Keratinocyte (primary cell): ENCODE results near the gene CLHC1. TPM values are rescaled to one million over a fixed set of nuclear protein-coding genes. Genes with fewer than 3 reads are reported as not detected.

Experiments
- DNase-seq: peaks from one replicate; pipeline ENCODE4 v3.0.0-alpha.2; 2011; ENCODE audit warnings: low read depth, missing footprints, low spot score
- FAIRE-seq: peaks from 2 replicates; lab custom pipeline; 2011; peaks lifted over from hg19 to GRCh38; lab: Jason Lieb, UNC
- H2AFZ ChIP-seq: 2 replicates; pipeline ENCODE4 v1.6.0; 2012; ENCODE audit warnings: low read length, control low read depth, inconsistent platforms; ENCODE audit not compliant: control insufficient read depth
- H3K27ac ChIP-seq: 2 replicates; pipeline ENCODE4 v1.5.1; 2011; ENCODE audit warnings: low read length; ENCODE audit not compliant: control insufficient read depth, insufficient read depth
- H3K27me3 ChIP-seq: 3 replicates; pipeline ENCODE4 v1.6.0; 2011; ENCODE audit warnings: low read length; ENCODE audit not compliant: control insufficient read depth, insufficient read depth; ENCODE audit errors: extremely low read depth
- H3K36me3 ChIP-seq, 2 experiments: 2 replicates in 1 of 2; 3 replicates in 1 of 2; pipeline ENCODE4 v1.5.1; 2011; ENCODE audit warnings: low read length in 2 of 2, mild to moderate bottlenecking in 1 of 2; ENCODE audit not compliant: control insufficient read depth in 2 of 2, insufficient read depth in 2 of 2; ENCODE audit errors: extremely low read depth in 1 of 2
- H3K4me1 ChIP-seq: 3 replicates; pipeline ENCODE4 v1.5.1; 2011; ENCODE audit warnings: low read length; ENCODE audit not compliant: control insufficient read depth, insufficient read depth; ENCODE audit errors: extremely low read depth
- H3K4me2 ChIP-seq: 3 replicates; pipeline ENCODE4 v1.6.0; 2011; ENCODE audit warnings: low read depth, low read length; ENCODE audit not compliant: control insufficient read depth, insufficient read depth; ENCODE audit errors: extremely low read depth
- H3K4me3 ChIP-seq, 3 experiments: fragments of 200-600 bp in 1 of 3; sonication (generic) in 1 of 3; 2 replicates in 2 of 3; 3 replicates in 1 of 3; pipeline ENCODE4 v1.5.1; 2011 to 2016; ENCODE audit warnings: low read length in 3 of 3, mild to moderate bottlenecking in 3 of 3, control low read depth in 2 of 3, inconsistent platforms in 1 of 3, low read depth in 1 of 3, mixed read lengths in 1 of 3, mixed run types in 1 of 3, moderate library complexity in 1 of 3; ENCODE audit not compliant: control insufficient read depth in 2 of 3, insufficient read depth in 2 of 3; ENCODE audit errors: extremely low read depth in 1 of 3
- H3K79me2 ChIP-seq: 2 replicates; pipeline ENCODE4 v1.6.0; 2012; ENCODE audit warnings: low read length; ENCODE audit not compliant: control insufficient read depth, insufficient read depth
- H3K9ac ChIP-seq: 3 replicates; pipeline ENCODE4 v1.6.0; 2011; ENCODE audit warnings: low read length; ENCODE audit not compliant: control insufficient read depth, insufficient read depth; ENCODE audit errors: extremely low read depth
- H3K9me1 ChIP-seq: 3 replicates; pipeline ENCODE4 v1.6.0; 2011; ENCODE audit warnings: low read length; ENCODE audit not compliant: control insufficient read depth, insufficient read depth; ENCODE audit errors: extremely low read depth
- H3K9me3 ChIP-seq: 2 replicates; pipeline ENCODE4 v1.5.1; 2012; ENCODE audit warnings: low read depth, low read length; ENCODE audit not compliant: control insufficient read depth
- H4K20me1 ChIP-seq: 3 replicates; pipeline ENCODE4 v1.6.0; 2011; ENCODE audit warnings: low read length; ENCODE audit not compliant: control insufficient read depth, insufficient read depth; ENCODE audit errors: extremely low read depth
- EZH2 ChIP-seq: IDR thresholded peaks from one replicate; pipeline ENCODE4 v1.6.1; 2012; ENCODE audit warnings: inconsistent platforms, mild to moderate bottlenecking, low read length, moderate library complexity
- dilution Hi-C: fragments of 300-500 bp; cut with MboI; formaldehyde crosslinking; loops from one replicate; pipeline ENCODE4 v1.7.0; 2020; ENCODE audit warnings: low sequenced_read_pairs; ENCODE audit not compliant: extremely low pct_ligation_motif_present
- polyA plus RNA-seq, 5 experiments: library from polyadenylated mRNA; depleted of rRNA in 3 of 5; stranded (reverse) in 3 of 5; stranded (forward) in 1 of 5; unstranded in 1 of 5; fragments of >200 nt; gene quantifications; 1 replicate in 1 of 5; 2 replicates in 3 of 5; 3 replicates in 1 of 5; pipeline versions ENCODE4 v1.2.1 to v1.2.3, GENCODE V29; 2011 to 2012; ENCODE audit warnings: missing spikeins in 2 of 5, low read depth in 1 of 5, low replicate concordance in 1 of 5
- TF ChIP-seq, protein P1 (sequence below), 3 experiments: IDR thresholded peaks in 1 of 3; conservative IDR thresholded peaks in 1 of 3; optimal IDR thresholded peaks in 1 of 3; 2 replicates in 2 of 3; 3 replicates in 1 of 3; pipeline versions ENCODE3 to v1.5.1; 2011; ENCODE audit warnings: low read length in 3 of 3, mild to moderate bottlenecking in 3 of 3, moderate library complexity in 2 of 3, control low read depth in 1 of 3, inconsistent platforms in 1 of 3; ENCODE audit not compliant: insufficient read depth in 2 of 3; ENCODE audit errors: extremely low read depth in 1 of 3

The CLHC1 gene
- polyA plus RNA-seq, 1 donor (not counting 4 experiments of a cell fraction or from before 2014, with no cell fraction given), result 15.2 TPM

GRCh38 chr2:55155764-55156281, 76.3 kb downstream of the CLHC1 start:
- no peak for TF ChIP-seq EZH2
- H3K9ac ChIP-seq, result no peak overlapping the region
- dilution Hi-C loops, result loop anchor here (25.0 kb wide), 1 partner anchor 119 kb away; no protein-coding TSS in a partner anchor

DNA sequence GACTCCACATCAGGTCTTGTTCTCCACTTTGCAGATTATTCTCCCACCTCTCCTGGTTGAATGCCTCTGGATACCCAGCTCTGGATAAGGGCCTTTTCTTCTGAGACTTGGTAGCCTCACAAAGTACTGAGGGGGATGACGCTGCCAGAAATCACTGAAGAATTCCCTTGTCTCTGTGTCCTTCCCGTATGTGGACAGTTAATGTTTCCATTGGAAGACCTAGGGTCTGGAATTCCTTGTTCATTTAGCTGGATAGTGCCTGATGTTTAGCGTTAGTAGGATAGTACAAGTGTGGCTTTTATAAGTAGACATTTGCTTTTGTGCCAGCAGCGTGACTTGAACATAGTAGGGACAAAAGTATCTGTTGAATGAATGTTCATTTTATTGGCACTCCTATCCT, 76.9 kb downstream of the CLHC1 start:
- FAIRE-seq, result no peak
- H3K4me3 ChIP-seq, result no peak overlapping the region
- no peaks in the 10 kb centered on the region for H3K9me3 ChIP-seq
- H4K20me1 ChIP-seq, result no peaks in the 10 kb centered on the region
- no peaks in the 10 kb centered on the region for H3K79me2 ChIP-seq
- no peak overlapping the region for H3K4me2 ChIP-seq
- H3K9ac ChIP-seq, result no peak overlapping the region
- H3K27me3 ChIP-seq, result no peaks in the 10 kb centered on the region
- no peaks in the 10 kb centered on the region for H3K36me3 ChIP-seq
- dilution Hi-C loops, result loop anchor here (25.0 kb wide), 1 partner anchor 118 kb away; no protein-coding TSS in a partner anchor
- peaks cover 61% of the 10 kb centered on the region for H3K4me1 ChIP-seq
- no peaks in the 10 kb centered on the region for H3K9me1 ChIP-seq
- no peak for DNase-seq
- TF ChIP-seq EZH2, result no peak
- TF ChIP-seq, protein P1, sequence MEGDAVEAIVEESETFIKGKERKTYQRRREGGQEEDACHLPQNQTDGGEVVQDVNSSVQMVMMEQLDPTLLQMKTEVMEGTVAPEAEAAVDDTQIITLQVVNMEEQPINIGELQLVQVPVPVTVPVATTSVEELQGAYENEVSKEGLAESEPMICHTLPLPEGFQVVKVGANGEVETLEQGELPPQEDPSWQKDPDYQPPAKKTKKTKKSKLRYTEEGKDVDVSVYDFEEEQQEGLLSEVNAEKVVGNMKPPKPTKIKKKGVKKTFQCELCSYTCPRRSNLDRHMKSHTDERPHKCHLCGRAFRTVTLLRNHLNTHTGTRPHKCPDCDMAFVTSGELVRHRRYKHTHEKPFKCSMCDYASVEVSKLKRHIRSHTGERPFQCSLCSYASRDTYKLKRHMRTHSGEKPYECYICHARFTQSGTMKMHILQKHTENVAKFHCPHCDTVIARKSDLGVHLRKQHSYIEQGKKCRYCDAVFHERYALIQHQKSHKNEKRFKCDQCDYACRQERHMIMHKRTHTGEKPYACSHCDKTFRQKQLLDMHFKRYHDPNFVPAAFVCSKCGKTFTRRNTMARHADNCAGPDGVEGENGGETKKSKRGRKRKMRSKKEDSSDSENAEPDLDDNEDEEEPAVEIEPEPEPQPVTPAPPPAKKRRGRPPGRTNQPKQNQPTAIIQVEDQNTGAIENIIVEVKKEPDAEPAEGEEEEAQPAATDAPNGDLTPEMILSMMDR (optimal IDR thresholded peaks at IDR 0.05 in 1 of 3, IDR thresholded peaks at IDR 0.05 in 1 of 3, conservative IDR thresholded peaks at IDR 0.05 in 1 of 3; ENCODE audit: extremely low read depth in 1 of 3, insufficient read depth in 2 of 3, low read length in 3 of 3), result no peak
- H3K27ac ChIP-seq, result no peak overlapping the region
- H2AFZ ChIP-seq, result no peak overlapping the region

More at GRCh38 chr2:55155764-55156281, 76.3 kb downstream of the CLHC1 start:
- Histone ChIP-seq H3K36me3 (no peaks in the 10 kb centered on the region), H3K9me3 (no peaks in the 10 kb centered on the region), H3K79me2 (no peaks in the 10 kb centered on the region), H4K20me1 (no peaks in the 10 kb centered on the region), H3K27me3 (no peaks in the 10 kb centered on the region), H3K27ac (no peak overlapping the region), H3K4me2 (no peak overlapping the region), H3K4me3 (no peak overlapping the region), H3K4me1 (peaks cover 61% of the 10 kb centered on the region), H3K9me1 (no peaks in the 10 kb centered on the region), H2AFZ (no peak overlapping the region)
- FAIRE-seq (no peak), DNase-seq (no peak)
